Activated naive CD4-positive, alpha-beta T cell treated with anti-CD3 and anti-CD28 coated beads, Interleukin-2, amount 50 U/mL, for 72 hours (primary cell): ENCODE results near the gene MYADML2. TPM values are rescaled to one million over a fixed set of nuclear protein-coding genes. Genes with fewer than 3 reads are reported as not detected.
"Not testable (repeated sequence)": the region's sequence is repeated elsewhere in the genome, so short reads cannot be mapped to it uniquely, and the experiment has no call there.

Source experiments
- ATAC-seq, 2 donors: fragments of 150-1000 bp; cut with Tn5 transposase; 2 replicates each; pipeline ENCODE4 v1.10.0; 2021; ENCODE audit warnings: mild to moderate bottlenecking in 2 of 2, moderate library complexity in 2 of 2
- DNase-seq, 2 donors: peaks; one replicate each; pipeline ENCODE4 v3.0.0; 2021 to 2022; ENCODE audit warnings: low spot score in 2 of 2
- H3K27ac Mint-ChIP-seq, 2 donors: one replicate each; pipeline ENCODE4 v1.8.0; 2022; ENCODE audit warnings: mild to moderate bottlenecking in 2 of 2, mixed read lengths in 2 of 2
- H3K36me3 Mint-ChIP-seq, 2 donors: one replicate each; pipeline ENCODE4 v1.8.0; 2022; ENCODE audit warnings: mixed read lengths in 2 of 2
- H3K9me3 Mint-ChIP-seq, 2 donors: one replicate each; pipeline ENCODE4 v1.8.0; 2022; ENCODE audit warnings: mixed read lengths in 2 of 2
- total RNA-seq, 2 donors: library from RNA; stranded (reverse); gene quantifications; one replicate each; pipeline ENCODE4 v1.2.3, GENCODE V29; 2022

Gene MYADML2
- total RNA-seq, 2 donors from 2014 or later: not detected

DNA sequence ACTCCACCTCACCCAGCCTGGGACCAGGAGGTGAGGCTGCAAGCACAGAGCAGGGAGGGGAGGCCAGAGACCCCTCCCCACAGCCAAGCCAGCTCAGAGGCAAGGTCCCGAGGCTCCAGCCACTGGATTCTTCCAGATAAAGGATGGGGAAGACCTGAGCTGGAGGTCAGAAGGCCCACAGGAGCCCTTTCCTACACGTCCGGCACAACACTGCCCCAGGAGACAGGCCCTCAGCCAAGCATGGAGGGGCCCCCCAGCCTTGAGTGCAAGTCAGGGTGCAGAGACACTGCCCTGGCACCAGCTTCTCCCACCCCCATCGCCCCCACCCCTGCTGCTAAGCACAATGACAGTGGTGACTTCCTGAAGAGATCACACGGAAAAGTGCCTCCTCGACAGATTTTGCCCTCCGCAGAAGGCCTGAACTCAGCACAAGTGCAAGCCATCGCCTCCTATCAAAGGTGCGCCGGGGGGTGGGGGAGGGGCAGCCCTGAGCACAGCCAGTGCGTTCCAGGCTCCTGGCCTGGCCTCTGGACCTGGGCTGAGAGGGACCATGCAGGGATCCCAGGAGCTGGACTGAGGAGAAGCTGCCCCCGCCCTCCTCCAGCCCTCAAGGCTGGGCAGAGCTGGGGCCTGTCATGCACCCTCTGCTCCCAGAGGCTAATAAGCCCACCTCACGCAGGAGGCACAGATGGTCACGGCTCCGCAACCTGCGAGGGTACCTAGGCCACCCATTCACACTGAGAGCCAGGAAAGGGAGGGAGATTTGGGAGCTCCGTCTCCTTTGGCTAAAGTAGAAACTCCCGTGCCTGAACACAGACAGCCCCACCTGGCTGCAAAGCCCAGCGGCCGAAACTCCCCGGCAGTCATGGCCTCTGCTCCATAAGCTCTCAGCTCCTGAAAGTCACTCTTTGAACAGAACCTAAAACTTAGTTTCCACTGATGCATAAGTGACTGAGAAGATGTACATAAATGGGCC is 22.2 kb downstream of the MYADML2 start:
- peak overlapping the region in 1 of 2 donors; percentile 89 for H3K27ac Mint-ChIP-seq
- ATAC-seq: no peak
- no peaks in the 10 kb centered on the region for H3K36me3 Mint-ChIP-seq
- no peak for DNase-seq
- H3K9me3 Mint-ChIP-seq: no peaks in the 10 kb centered on the region

DNA sequence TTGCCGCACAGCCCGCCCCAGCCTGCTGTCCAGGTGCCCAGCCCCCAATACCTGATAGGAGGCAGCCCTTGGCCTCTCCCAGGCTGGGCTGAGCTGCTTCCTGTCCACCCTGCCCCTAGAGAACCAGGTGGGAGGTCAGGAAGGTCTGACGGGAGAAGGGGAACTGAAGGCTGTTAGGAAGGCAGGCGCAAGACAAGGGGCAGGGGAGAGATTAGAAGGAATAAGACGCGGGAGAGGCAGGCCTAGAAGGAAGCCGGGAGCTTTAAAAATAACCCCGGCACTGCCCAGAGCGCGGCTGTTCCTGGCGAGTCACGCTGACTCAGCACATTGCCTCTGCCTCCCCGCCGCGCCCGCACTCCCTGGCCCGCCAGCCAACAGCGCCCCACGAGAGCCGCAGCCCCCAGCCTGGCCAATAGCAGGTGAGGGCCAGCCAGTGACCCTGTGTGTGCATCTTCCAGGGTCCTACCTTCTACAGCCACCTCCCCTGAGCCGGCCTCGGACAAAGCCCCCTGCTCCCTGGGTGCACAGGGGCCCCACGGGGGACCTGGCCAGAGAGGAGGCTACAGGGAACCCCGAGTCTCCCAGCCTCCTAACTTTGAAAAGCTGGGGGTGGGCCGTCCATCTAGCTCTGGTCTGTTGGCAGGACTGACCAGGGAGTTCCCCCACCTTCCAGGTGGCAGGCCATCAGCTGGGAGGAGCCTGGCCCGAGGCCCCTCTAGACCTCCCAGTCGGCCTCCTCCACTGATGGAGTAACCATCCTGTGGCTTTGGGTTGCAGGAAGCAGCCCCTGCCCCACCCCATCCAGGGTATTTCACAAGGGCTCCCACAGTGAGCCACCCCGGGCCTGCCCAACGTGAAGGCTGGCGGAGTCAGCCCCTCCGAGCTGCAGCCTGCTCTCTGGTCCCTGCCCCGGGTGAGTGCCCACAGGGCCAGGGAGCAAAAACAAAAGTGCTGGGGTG is 23.5 kb downstream of the MYADML2 start:
- no peak for DNase-seq
- H3K36me3 Mint-ChIP-seq: no peaks in the 10 kb centered on the region
- ATAC-seq: no peak
- H3K9me3 Mint-ChIP-seq: no peaks in the 10 kb centered on the region
- H3K27ac Mint-ChIP-seq: peak overlapping the region; percentile 35 to 50

DNA sequence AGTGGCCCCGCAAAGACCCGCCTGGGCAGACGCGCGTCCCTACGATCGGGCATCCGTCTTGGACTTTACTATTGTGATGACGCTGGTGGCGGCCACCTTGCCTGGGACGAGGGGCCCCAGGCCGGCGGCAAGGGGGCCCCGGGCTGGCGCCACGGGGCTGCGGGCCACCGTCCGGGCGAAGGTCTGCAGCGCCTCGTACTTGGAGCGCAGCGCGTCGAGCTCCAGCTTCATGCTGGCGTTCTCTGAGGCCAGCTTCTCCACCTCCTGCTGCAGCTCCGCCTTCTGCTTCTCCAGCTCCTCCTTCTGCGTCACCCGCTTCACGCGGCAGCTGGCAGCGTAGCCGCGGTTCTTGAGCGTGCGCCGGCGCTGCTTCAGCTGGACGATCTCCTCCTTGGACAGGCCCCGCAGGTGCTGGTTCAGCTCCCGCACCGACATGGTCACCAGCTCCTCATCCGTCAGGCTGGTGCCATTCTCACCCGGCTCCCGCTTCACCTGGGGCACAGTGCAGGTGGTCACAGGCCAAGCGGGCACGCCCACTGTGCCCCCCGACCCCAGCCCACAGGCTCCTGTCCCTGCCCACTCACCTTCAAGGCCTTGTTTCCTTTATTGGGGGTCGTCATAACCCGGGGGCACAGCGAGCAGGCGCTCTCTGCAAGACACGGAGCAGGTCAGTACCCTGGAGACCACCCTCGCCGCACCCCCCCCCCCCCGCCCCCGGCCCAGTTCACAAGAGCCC is 24.3 kb downstream of the MYADML2 start:
- no peak for ATAC-seq
- Mint-ChIP-seq H3K27ac (no peak overlapping the region), H3K36me3 (no peaks in the 10 kb centered on the region), H3K9me3 (no peaks in the 10 kb centered on the region)
- DNase-seq: no peak

DNA sequence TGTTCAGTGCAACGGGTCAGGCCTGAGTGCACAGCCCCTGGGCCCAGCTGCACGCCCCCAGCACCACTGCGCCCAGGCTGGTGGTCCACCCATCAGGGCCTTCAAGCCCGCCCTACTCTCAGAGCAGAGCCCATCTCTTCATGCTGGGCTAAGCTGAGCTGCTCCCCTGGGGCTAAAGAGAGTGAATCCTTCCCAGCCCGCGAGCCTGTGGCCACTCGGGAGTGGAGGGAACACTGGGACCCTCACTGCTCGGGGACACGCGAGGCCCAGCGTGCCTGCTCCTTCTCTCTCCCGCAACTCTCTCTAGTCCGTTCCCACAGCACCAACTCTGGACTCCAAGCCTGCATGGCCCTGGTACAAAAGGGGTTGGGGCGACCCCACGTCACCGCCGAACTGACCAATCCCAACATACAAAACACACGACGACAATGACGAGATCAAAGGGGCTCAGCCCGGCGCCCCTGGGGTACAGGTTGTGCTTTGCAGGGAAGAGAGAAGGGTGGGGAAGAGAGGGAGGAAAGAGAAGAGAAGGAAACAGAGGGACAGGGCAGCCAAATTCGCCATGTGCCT is 25.0 kb downstream of the MYADML2 start:
- peaks cover 0 to 4% of the 10 kb centered on the region in 2 donors for H3K36me3 Mint-ChIP-seq
- H3K9me3 Mint-ChIP-seq: no peaks in the 10 kb centered on the region
- DNase-seq (no peak), ATAC-seq (no peak)
- H3K27ac Mint-ChIP-seq: peak overlapping the region in 1 of 2 donors; percentile 7

DNA sequence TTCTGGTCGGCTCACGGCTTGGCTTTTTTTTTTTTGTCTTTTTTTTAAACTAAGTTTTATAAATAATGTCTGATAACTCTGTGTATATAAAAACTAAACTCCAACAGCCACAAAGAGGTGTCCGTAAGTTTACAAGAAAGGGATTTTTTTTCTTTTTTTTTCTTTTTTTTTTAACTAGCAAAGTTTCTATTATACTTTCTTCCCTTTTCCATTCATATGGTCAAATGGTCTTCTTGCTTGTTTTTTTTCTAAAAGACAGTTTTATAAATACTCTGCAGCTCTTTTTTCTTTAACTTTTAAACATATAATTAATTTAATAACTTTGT is 25.5 kb downstream of the MYADML2 start:
- DNase-seq (no peak), ATAC-seq (no peak)
- Mint-ChIP-seq H3K36me3 (peaks cover 0 to 8% of the 10 kb centered on the region in 2 donors), H3K27ac (no peak overlapping the region), H3K9me3 (no peaks in the 10 kb centered on the region)

DNA sequence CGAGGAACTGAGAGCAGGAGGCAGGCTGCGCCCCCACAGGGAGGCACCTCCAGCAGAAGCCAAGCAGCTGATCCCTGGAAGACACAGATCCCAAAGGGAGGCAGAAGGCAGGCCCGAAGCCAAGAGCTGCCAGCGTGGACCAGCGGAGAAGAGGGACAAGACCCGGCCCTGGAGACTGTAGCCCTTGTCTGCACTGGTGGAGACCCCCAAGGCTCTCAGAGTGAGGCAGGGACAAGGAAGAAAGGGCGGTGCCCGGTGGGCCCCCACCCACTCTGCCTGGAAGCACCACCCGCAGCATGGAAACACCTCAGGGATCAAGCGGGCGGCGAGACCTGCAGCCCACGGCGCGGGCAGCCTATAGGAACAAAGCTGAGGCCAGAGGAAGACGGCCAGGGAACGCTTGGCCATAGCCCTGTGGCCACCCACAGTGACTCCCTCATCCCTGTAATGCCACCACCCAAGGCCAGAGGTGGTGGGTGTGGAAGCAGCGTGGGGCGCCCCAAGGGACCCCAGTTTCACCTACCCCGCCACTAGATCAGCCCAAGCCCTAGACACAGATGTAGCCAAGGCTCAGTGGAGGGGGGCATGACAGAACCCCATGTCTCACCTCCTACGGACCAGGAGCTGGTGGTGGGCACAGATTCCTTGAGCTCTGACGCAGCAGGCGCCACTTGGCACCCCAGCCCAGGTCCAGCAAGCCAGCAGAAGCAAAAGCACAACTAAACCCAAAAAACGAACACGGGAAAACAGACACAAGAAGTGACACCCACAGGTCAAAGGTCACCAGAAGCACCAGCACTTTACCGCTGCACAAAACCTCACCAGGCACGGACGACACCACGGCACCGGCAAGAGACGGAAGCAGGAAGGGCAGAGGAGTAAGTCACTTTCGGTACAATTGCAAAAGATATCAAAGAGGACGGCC is 26.2 kb downstream of the MYADML2 start:
- Mint-ChIP-seq H3K36me3 (peaks cover 0 to 8% of the 10 kb centered on the region in 2 donors), H3K9me3 (no peaks in the 10 kb centered on the region), H3K27ac (peak overlapping the region in 1 of 2 donors; percentile 9)
- DNase-seq (no peak), ATAC-seq (no peak)

DNA sequence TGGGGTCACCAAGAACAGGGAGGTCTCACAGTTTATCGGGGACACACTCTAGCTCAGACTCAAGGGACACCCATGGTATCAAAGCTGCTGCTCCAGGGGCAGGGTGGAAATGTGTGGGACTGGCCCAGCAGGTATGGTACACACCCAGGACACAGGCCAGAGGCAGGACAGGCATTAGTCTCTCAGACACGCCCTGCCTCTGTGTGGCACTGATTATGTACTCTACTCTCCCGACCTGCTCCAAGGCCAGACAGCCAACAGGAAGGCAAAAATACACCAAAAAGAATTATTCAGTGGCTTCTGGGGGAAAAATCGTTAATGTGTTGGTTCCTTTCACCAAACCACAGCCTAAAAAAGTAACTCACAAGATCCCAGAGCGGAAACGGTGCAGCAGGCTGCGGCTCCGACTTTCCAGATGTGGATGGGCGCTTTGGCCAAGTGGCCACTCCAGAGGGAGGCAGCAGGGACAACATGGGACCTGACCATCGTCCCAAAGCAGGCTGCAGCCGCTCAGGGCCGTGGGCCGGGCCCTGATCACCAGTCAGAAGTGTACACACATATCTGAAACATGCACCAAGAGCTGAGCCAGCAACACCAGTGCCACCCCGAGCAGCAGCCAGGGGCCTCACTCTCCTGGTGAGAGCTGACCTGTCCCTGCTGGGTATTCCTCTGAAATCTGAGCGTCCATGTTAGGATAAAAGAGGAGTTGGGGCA is 28.0 kb downstream of the MYADML2 start:
- H3K36me3 Mint-ChIP-seq: peaks cover 0 to 8% of the 10 kb centered on the region in 2 donors
- no peaks in the 10 kb centered on the region for H3K9me3 Mint-ChIP-seq
- DNase-seq (no peak), ATAC-seq (no peak)
- H3K27ac Mint-ChIP-seq: peak overlapping the region; percentile 88 to 89

DNA sequence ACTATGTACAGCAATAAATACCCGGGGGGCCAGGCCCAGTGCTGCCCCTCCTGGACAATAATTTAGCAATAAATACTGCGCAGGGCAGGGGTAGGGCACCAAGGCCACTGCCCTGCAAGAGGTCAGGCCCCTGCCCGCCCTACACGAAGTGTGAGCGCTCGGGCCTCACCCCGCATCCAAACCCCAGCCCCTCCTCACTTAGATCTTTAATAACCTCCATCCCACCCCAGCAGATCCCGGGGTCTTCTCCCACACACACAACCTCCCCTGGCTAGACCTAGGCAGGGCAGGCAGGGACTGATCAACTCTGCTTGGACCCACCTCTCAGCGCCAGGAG is 28.7 kb downstream of the MYADML2 start:
- not testable (repeated sequence) for H3K36me3 Mint-ChIP-seq, DNase-seq, H3K9me3 Mint-ChIP-seq
- ATAC-seq: peak; percentile 48 to 53
- H3K27ac Mint-ChIP-seq: peak overlapping the region; percentile 88 to 93

DNA sequence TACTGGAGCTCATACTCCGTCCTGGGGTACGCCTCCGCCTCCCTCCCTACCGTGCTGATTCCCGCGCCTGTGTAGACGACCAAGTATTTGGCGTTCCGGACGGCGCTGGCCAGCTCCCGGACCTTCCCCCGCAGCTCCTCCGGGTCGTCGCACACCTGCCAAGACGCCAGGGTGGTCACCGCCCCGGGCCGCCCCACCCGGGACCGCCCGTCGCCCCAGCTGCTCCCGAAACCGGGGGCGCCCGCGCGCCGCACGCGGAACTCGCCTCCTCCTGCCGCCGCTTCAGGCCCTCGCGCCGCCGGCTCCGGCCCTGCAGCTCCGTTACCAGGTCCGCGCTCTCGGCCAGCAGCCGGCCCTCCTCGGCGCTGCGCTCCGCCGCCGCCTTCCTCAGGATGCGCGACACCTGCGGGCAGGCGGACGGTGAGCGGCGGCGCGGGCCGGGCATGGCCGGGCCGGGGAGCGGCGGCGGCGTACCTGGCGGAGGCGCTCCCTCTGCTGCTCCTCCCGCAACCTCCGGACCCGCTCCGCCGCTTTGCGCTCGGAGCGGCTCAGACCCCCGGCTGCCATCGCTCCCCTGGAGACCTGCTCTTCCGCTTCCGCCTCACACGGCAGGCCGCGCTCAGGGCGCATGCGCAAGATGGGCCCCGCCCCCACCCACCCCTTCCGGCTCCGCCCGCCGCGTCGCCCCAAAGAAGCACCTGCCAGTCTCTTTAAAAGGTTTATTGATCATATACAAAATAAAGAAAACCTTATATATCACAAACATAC is 29.3 kb downstream of the MYADML2 start, which contains the start of gene SIRT7:
Gene SIRT7 (minus strand): TSS at position 612 of the 768 bp plus-strand sequence. CDS start 45 bp downstream, at position 567.
- no peaks in the 10 kb centered on the region for H3K9me3 Mint-ChIP-seq
- H3K27ac Mint-ChIP-seq: peak within 1 kb of the TSS; percentile 88 to 93
- DNase-seq (peak; percentile 79 to 84), ATAC-seq (peak; percentile 88 to 90)
- H3K36me3 Mint-ChIP-seq: peaks cover 0 to 8% of the 10 kb centered on the region in 2 donors

DNA sequence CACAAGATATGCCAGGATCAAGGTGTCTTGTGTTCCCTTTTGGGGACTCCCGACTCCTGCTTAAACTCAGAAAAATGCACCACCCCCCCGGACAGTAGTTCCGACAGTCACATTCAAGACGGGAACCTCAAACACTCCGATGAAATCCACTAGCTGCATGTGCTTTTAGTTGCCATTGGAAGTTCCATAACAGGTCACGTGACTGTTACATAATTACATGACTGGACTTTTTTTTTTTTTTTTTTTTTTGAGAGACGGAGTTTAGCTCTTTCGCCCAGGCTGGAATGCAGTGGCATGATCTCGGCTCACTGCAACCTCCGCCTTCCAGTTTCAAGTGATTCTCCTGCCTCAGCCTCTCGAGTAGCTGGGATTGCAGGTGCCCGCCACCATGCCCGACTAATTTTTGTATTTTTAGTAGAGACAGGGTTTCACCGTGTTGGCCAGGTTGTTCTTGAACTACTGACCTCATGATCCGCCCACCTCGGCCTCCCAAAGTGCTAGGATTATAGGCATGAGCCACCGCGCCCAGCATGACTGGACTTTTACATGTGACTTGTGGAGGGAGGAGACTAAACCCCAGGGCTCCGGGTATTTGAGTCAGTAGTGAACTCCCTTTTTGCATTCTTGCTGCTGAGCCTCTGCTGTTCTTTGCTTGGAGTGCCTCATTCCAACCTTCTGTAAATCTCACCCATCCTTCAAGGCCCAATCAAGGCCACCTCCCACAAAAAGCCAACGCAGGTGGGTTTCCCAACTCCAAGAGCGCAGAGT is 30.6 kb downstream of the MYADML2 start:
- H3K36me3 Mint-ChIP-seq: peaks cover 0 to 8% of the 10 kb centered on the region in 2 donors
- peak overlapping the region; percentile 22 to 88 for H3K27ac Mint-ChIP-seq
- H3K9me3 Mint-ChIP-seq: no peaks in the 10 kb centered on the region
- ATAC-seq (no peak), DNase-seq (no peak)

DNA sequence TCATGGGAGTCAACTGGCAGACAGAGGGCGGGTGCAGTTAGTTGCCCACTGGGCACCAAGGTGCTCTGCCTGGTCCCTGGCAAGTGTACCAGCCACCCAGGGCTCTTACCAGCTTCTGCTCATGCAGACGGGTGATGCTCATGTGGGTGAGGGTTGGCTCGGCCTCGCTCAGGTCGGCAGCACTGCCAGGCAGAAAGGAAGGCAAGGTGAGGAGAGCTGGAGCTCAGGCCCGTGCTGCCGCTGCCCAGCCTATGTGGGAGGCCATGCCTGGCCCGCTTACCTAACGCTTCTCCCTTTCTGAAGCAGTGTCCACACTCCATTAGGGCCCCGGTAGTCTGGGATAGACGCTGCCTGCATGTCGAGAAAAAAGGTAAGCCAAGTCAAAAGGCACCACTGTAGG is 31.7 kb downstream of the MYADML2 start:
- Mint-ChIP-seq H3K9me3 (no peaks in the 10 kb centered on the region), H3K27ac (peak overlapping the region in 1 of 2 donors; percentile 39), H3K36me3 (peaks cover 0 to 8% of the 10 kb centered on the region in 2 donors)
- DNase-seq: no peak
- no peak for ATAC-seq

DNA sequence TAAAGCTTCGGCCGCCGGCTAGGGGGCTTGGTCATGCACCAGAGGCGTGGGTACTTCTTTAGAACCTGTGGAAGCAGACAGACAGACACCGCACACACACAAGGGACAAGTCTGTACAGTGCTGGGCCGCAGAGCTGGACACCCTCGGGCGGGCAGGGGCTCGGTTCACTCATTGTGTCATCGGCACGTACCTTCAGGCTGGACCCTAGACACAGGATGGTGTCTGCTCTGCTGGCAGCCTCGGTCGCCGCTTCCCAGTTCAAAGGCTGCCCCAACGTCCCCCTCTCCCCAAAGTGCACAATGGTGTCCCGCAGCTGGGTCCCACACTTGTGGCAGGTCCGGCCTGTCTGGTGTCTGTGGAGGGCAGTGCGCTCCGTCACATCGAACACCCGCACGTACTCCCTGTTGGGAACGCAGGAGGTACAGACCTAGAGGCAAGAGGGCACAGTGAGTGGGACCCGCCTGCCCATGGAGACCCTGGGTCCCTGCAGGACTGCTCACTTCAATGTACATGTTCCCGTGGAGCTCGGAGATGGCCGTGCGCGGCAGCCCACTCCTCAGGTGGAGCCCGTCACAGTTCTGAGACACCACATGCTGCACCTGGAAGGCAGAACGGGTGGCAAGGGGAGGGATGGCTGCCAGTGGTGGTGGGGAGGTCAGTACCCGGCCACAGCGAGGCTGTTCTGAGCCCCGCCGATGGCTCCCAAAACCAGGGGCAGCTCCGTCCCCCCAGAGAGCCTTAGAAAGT is 32.8 kb downstream of the MYADML2 start:
- H3K27ac Mint-ChIP-seq: peak overlapping the region in 1 of 2 donors; percentile 39
- DNase-seq: no peak
- no peaks in the 10 kb centered on the region for H3K9me3 Mint-ChIP-seq
- peaks cover 0 to 8% of the 10 kb centered on the region in 2 donors for H3K36me3 Mint-ChIP-seq
- no peak for ATAC-seq
